Loucy (cell line): Measurements from ENCODE around the gene EIF3F.

ENCODE experiments used
- H2AFZ ChIP-seq: fragments of 200-600 bp; sonication (generic); 2 replicates; pipeline ENCODE4 v1.6.0; 2016; ENCODE audit warnings: antibody characterized with exemption, mild to moderate bottlenecking, low read length, moderate library complexity
- H3F3A ChIP-seq: fragments of 200-600 bp; 2 replicates; pipeline ENCODE4 v1.6.0; 2016; ENCODE audit warnings: antibody characterized with exemption, low read depth, mild to moderate bottlenecking
- H3K27me3 ChIP-seq: fragments of 200-600 bp; sonication (generic); 2 replicates; pipeline ENCODE4 v1.6.1; 2014; ENCODE audit warnings: low read length, mild to moderate bottlenecking; ENCODE audit not compliant: insufficient read depth, poor library complexity, severe bottlenecking
- H3K36me3 ChIP-seq: fragments of 200-600 bp; sonication (generic); 2 replicates; pipeline ENCODE4 v1.6.1; 2016; ENCODE audit warnings: low read length; ENCODE audit not compliant: insufficient read depth
- H3K4me1 ChIP-seq: fragments of 200-600 bp; sonication (generic); 2 replicates; pipeline ENCODE4 v1.5.1; 2014; ENCODE audit warnings: low read length, mild to moderate bottlenecking; ENCODE audit not compliant: insufficient read depth, poor library complexity, severe bottlenecking
- H3K4me2 ChIP-seq: fragments of 200-600 bp; sonication (generic); 2 replicates; pipeline ENCODE4 v1.6.0; 2014; ENCODE audit warnings: antibody characterized with exemption, low read length, low read depth, mild to moderate bottlenecking; ENCODE audit not compliant: poor library complexity, severe bottlenecking
- H3K4me3 ChIP-seq: fragments of 200-600 bp; sonication (generic); 2 replicates; pipeline ENCODE4 v1.5.1; 2014; ENCODE audit warnings: low read length, mild to moderate bottlenecking, mixed read lengths; ENCODE audit not compliant: poor library complexity, severe bottlenecking
- H3K79me2 ChIP-seq: fragments of 200-600 bp; sonication (generic); 2 replicates; pipeline ENCODE4 v1.6.1; 2014; ENCODE audit warnings: low read length; ENCODE audit not compliant: insufficient read depth
- H3K9ac ChIP-seq: fragments of 200-600 bp; sonication (generic); 2 replicates; pipeline ENCODE4 v1.6.0; 2014; ENCODE audit warnings: mild to moderate bottlenecking, low read depth, low read length, moderate library complexity; ENCODE audit not compliant: poor library complexity, severe bottlenecking
- H3K9me2 ChIP-seq: fragments of 200-600 bp; sonication (generic); replicated peaks from 2 replicates; pipeline ENCODE4 v1.6.1; 2016; ENCODE audit warnings: low read depth, low read length, mixed read lengths
- H3K9me3 ChIP-seq: fragments of 200-600 bp; sonication (generic); 2 replicates; pipeline ENCODE4 v1.6.1; 2014; ENCODE audit warnings: mild to moderate bottlenecking, antibody characterized with exemption, low read length, low read depth; ENCODE audit not compliant: insufficient read depth
- H4K20me1 ChIP-seq: fragments of 200-600 bp; sonication (generic); 2 replicates; pipeline ENCODE4 v1.6.0; 2014; ENCODE audit warnings: antibody characterized with exemption, low read length, mild to moderate bottlenecking; ENCODE audit not compliant: insufficient read depth, poor library complexity, severe bottlenecking
- EZH2phosphoT487 ChIP-seq: fragments of 200-600 bp; IDR thresholded peaks from 2 replicates; pipeline ENCODE4 v1.6.1; 2018; ENCODE audit warnings: antibody characterized with exemption, mild to moderate bottlenecking, moderate library complexity, borderline replicate concordance
- TF ChIP-seq, protein P1 (sequence below): fragments of 200-600 bp; sonication (generic); conservative IDR thresholded peaks from 2 replicates; pipeline ENCODE4 v1.5.1; 2014; ENCODE audit warnings: mild to moderate bottlenecking, antibody characterized with exemption, low read length

The EIF3F gene

DNA sequence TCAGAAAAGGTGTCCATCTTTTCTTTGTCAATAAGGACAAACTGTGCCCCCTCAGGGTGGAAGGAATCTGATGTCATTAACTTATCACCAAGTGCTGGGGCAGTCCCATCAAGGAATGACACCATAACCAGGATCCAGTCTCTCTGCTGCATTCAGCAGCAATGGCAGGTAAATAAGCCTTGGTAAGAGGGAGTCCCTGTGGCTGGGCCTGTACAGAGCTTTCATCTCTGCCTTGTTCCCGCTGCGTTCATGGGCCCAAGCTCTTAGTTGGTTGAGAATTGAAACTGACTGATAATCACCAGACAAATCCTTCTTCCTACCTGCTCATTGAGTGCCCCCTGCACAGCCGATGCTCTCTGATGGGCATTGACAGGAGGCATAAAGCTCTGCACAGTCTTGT, 22.7 kb downstream of the EIF3F start:
- Histone ChIP-seq H3K79me2 (no peaks in the 10 kb centered on the region), H3K4me3 (no peak overlapping the region), H3K9me2 (no peaks in the 10 kb centered on the region), H3F3A (no peaks in the 10 kb centered on the region), H2AFZ (no peak overlapping the region), H3K36me3 (no peaks in the 10 kb centered on the region), H3K9me3 (no peaks in the 10 kb centered on the region), H3K4me2 (no peak overlapping the region), H4K20me1 (no peaks in the 10 kb centered on the region), H3K9ac (no peak overlapping the region), H3K4me1 (no peaks in the 10 kb centered on the region), H3K27me3 (no peaks in the 10 kb centered on the region)
- no peak for TF ChIP-seq EZH2phosphoT487
- TF ChIP-seq, protein P1, sequence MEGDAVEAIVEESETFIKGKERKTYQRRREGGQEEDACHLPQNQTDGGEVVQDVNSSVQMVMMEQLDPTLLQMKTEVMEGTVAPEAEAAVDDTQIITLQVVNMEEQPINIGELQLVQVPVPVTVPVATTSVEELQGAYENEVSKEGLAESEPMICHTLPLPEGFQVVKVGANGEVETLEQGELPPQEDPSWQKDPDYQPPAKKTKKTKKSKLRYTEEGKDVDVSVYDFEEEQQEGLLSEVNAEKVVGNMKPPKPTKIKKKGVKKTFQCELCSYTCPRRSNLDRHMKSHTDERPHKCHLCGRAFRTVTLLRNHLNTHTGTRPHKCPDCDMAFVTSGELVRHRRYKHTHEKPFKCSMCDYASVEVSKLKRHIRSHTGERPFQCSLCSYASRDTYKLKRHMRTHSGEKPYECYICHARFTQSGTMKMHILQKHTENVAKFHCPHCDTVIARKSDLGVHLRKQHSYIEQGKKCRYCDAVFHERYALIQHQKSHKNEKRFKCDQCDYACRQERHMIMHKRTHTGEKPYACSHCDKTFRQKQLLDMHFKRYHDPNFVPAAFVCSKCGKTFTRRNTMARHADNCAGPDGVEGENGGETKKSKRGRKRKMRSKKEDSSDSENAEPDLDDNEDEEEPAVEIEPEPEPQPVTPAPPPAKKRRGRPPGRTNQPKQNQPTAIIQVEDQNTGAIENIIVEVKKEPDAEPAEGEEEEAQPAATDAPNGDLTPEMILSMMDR = no peak

DNA sequence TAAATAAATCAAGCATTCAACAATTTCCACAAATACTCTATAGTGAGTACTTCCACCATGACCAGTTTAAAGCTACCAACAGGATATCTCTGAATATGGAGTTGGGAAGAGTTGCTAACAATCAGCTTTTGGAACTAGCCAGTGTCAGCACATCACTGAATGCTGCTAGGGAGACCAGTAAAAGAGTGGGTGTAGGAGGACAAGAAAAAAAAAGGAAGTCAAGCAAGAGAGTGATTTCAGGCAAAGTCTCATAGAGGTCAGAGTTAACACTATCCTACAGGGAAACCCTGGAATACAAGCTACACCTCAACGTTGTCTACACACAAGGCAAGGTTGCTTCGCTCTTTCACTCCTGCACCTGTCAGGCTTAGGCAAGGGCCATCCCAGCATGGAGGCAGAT, 24.2 kb downstream of the EIF3F start:
- H4K20me1 ChIP-seq = no peaks in the 10 kb centered on the region
- H3K4me1 ChIP-seq = no peaks in the 10 kb centered on the region
- H3K36me3 ChIP-seq = no peaks in the 10 kb centered on the region
- H3K9me3 ChIP-seq = no peaks in the 10 kb centered on the region
- no peak overlapping the region for H2AFZ ChIP-seq
- H3K9ac ChIP-seq = no peak overlapping the region
- no peak overlapping the region for H3K4me2 ChIP-seq
- no peaks in the 10 kb centered on the region for H3K9me2 ChIP-seq
- no peaks in the 10 kb centered on the region for H3K27me3 ChIP-seq
- no peaks in the 10 kb centered on the region for H3K79me2 ChIP-seq
- H3F3A ChIP-seq = no peaks in the 10 kb centered on the region
- H3K4me3 ChIP-seq = no peak overlapping the region
- no peak for TF ChIP-seq EZH2phosphoT487
- TF ChIP-seq, protein P1 = no peak

DNA sequence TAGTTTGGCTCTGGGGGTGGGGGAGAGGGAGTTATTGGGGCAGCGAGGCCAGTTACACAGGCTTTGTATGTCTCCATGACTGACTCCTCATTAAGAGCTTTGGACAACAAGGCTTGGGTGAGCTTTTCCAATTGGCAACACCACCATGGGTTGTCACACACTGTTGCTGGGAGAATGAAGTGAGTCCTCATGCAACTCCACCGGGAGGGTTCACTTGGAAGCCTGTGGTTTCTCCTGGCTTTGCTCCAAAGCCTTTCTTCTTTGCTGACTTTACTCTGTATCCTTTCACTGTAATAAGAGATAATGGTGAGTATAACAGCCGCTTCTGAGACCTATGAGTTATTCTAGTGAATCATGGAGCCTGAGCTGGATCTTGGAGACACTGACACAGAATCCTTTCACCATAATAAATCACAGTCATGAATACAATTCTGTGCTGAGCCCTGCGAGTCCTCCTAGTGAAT, 24.9 kb downstream of the EIF3F start:
- Histone ChIP-seq H3K36me3 (no peaks in the 10 kb centered on the region), H3K27me3 (no peaks in the 10 kb centered on the region), H3K9ac (no peak overlapping the region), H4K20me1 (no peaks in the 10 kb centered on the region), H3K4me1 (no peaks in the 10 kb centered on the region), H3F3A (no peaks in the 10 kb centered on the region), H2AFZ (no peak overlapping the region), H3K9me3 (no peaks in the 10 kb centered on the region), H3K79me2 (no peaks in the 10 kb centered on the region), H3K4me2 (no peak overlapping the region), H3K4me3 (no peak overlapping the region), H3K9me2 (no peaks in the 10 kb centered on the region)
- TF ChIP-seq, protein P1 = no peak
- TF ChIP-seq EZH2phosphoT487 = no peak
